ENCODE results near the gene COL3A1.

- TF ChIP-seq ZNF274 (IDR thresholded peaks at IDR 0.05; ENCODE audit: low read depth, low read length) (no peak), YY1 (IDR thresholded peaks at IDR 0.05; ENCODE audit: insufficient read depth, insufficient read length) (no peak)
Observed at GRCh38 chr2:189022492-189022891, 48.3 kb downstream of the COL3A1 start.
